Heart right ventricle (tissue), 16 donors: ENCODE measurements around the gene CTXN3. TPM values are rescaled to one million over a fixed set of nuclear protein-coding genes. Genes with fewer than 3 reads are reported as not detected.

ENCODE experiments used
- ATAC-seq, 8 donors: fragments of 200-7000 bp; cut with Tn5 transposase; one replicate each; pipeline ENCODE4 v1.9.1; 2020; ENCODE audit warnings: mild to moderate bottlenecking in 8 of 8, moderate library complexity in 8 of 8, moderate number of reproducible peaks in 1 of 8
- DNase-seq, 2 donors: peaks; one replicate each; pipeline ENCODE4 v3.0.0-alpha.2; 2020
- H3K27ac ChIP-seq, 10 donors: fragments of 200-600 bp; sonication (generic) in 2 of 10; one replicate each; pipeline versions ENCODE4 v1.5.0 to v1.8.0; 2020 to 2022; ENCODE audit warnings: mild to moderate bottlenecking in 3 of 10
- H3K27me3 ChIP-seq, 7 donors: fragments of 200-600 bp; one replicate each; pipeline ENCODE4 v1.8.0; 2021 to 2022; ENCODE audit warnings: mild to moderate bottlenecking in 2 of 7
- H3K36me3 ChIP-seq, 9 donors: fragments of 200-600 bp; sonication (generic) in 1 of 9; one replicate each; pipeline versions ENCODE4 v1.5.0 to v1.8.0; 2020 to 2022; ENCODE audit warnings: mild to moderate bottlenecking in 2 of 9
- H3K4me1 ChIP-seq, 9 donors: fragments of 200-600 bp; sonication (generic) in 1 of 9; one replicate each; pipeline versions ENCODE4 v1.5.0 to v1.8.0; 2020 to 2022; ENCODE audit warnings: mild to moderate bottlenecking in 4 of 9
- H3K4me3 ChIP-seq, 10 donors: fragments of 200-600 bp; sonication (generic) in 2 of 10; one replicate each; pipeline versions ENCODE4 v1.5.0 to v1.8.0; 2020 to 2022; ENCODE audit warnings: mild to moderate bottlenecking in 7 of 10, moderate library complexity in 2 of 10
- H3K9me3 ChIP-seq, 11 donors: fragments of 200-600 bp in 10 of 11; sonication (generic) in 2 of 11; one replicate each; pipeline versions ENCODE4 v1.5.0 to v1.8.0; 2013 to 2022; ENCODE audit warnings: mild to moderate bottlenecking in 2 of 11, control low read depth in 1 of 11, moderate library complexity in 1 of 11
- WGBS, 2 donors: extraction: QIAGEN DNeasy Blood & Tissue Kit; methylation state at CpG; one replicate each; pipeline ENCODE4 v1.1.7; 2013; ENCODE audit warnings: inconsistent platforms in 1 of 2; 5-methylcytosine and 5-hydroxymethylcytosine counted together
- intact Hi-C, 10 donors: fragments of 100-400 bp; cut with DNase I; formaldehyde crosslinking; loops; one replicate each; pipeline versions ENCODE4 v1.11.1 to v1.14.2; 2022
- polyA plus RNA-seq, 2 donors: library from polyadenylated mRNA; stranded (reverse); fragments of 200-250 nt; gene quantifications; one replicate each; pipeline ENCODE4 v1.2.3, GENCODE V29; 2013
- total RNA-seq, 10 donors: library from RNA; stranded (reverse); fragmentation: NEBNext Ultra II Directional in 3 of 10; extraction: Animal tissue kit (Norgen Biotek cat#: 25700) in 3 of 10; gene quantifications; one replicate each; pipeline versions ENCODE4 v1.2.1 to v1.2.4, GENCODE V29; 2021 to 2023
- TF ChIP-seq, protein P1 (sequence below), 9 donors: fragments of 200-600 bp; sonication (generic) in 2 of 9; IDR thresholded peaks; one replicate each; pipeline versions ENCODE4 v1.5.0 to v1.8.0; 2021 to 2022; ENCODE audit warnings: antibody characterized with exemption in 9 of 9, mild to moderate bottlenecking in 5 of 9, moderate library complexity in 1 of 9
- donor health status: Arrhythmogenic right ventricular cardiomyopathy.
- donor health status: ischemic (EF 13 %, LVEDD 7.1; RV severe dilation, severe dysfunction).
- donor health status: healthy with polysubstance abuse.
- donor health status: DM: no; HTN: yes; CAD: no.
- donor health status: DM: no; HTN: no; CAD: no.
- donor health status: ischemic (EF 25% LVEDD 6.9; RV normal size, moderate dysfunction).
- donor health status: ischemic (EF 25% LVEDD 5.7; RV mildly dilated, moderate dysfunction).
- donor health status: healthy.
- donor health status: DM: yes; HTN: yes; CAD: no.
- donor health status: Ischemic cardiomyopathy.
- donor health status: ischemic (EF 35%, LVEDD 5.7; RV mildly dilated, moderate dysfunction).
- donor health status: nonischemic (EF 11% LVEDD 7.7; RV severe dilation, severe dysfunction).
- donor health status: DM: yes; HTN: yes; CAD: no.
- donor health status: PGD.
- donor health status: ischemic (EF 29% LVEDD 5.4; RV normal size, mild dysfunction).
- donor health status: nonischemic (EF 23%, LVEDD 6.1; RV moderate dilation, normal function).

The CTXN3 gene
- total and polyA plus RNA-seq, 12 donors = not detected

DNA sequence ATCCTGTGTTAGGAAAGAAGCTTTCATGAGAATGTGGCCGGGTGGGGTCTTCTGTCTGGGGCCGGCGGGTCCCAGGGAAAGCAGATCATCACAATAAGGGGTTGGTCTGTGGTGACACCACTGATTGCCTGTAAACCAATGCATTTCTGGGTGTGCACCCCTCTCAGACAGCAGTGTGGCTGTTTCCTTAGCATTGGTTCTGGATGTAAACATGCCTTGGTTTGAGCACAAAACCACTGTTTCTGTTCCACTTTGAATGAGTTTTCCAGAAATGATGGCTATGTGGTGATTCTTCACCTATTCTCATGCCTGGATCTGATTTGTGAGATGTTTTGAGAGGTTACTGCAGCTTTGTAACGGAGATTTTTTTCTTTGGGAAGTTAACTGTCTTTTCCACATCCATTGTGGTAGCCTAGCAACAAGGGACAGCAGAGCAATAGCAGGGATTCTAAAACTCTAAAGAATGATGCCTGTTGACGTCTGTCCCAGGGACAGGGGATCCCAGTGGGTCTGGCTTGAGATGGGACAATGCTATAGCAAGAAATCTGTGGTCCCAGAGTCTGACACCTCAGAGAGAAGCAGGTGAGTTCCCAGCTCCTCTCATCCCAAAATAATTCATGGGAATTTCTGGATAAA is 54.2 kb downstream of the CTXN3 start, which contains the start of gene CCDC192:
Gene CCDC192, plus strand, starts transcription at position 466 of the 636 bp plus-strand sequence. Its CDS starts 55 bp downstream, at position 521.
- TF ChIP-seq, protein P1, sequence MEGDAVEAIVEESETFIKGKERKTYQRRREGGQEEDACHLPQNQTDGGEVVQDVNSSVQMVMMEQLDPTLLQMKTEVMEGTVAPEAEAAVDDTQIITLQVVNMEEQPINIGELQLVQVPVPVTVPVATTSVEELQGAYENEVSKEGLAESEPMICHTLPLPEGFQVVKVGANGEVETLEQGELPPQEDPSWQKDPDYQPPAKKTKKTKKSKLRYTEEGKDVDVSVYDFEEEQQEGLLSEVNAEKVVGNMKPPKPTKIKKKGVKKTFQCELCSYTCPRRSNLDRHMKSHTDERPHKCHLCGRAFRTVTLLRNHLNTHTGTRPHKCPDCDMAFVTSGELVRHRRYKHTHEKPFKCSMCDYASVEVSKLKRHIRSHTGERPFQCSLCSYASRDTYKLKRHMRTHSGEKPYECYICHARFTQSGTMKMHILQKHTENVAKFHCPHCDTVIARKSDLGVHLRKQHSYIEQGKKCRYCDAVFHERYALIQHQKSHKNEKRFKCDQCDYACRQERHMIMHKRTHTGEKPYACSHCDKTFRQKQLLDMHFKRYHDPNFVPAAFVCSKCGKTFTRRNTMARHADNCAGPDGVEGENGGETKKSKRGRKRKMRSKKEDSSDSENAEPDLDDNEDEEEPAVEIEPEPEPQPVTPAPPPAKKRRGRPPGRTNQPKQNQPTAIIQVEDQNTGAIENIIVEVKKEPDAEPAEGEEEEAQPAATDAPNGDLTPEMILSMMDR (IDR thresholded peaks at IDR 0.05) = no peak
- H3K4me3 ChIP-seq = peak within 1 kb of the TSS in 5 of 10 donors; percentile 2 to 39 (median 30)
- ATAC-seq = peak in 5 of 8 donors; percentile 29 to 65 (median 43)
- H3K27me3 ChIP-seq = no peaks in the 10 kb centered on the region
- H3K9me3 ChIP-seq = no peaks in the 10 kb centered on the region
- intact Hi-C loops = loop anchor here in 2 of 10 donors (5.0 to 10.0 kb wide), 2 partner anchors 41 to 128 kb away; no protein-coding TSS in a partner anchor
- no peak for DNase-seq
- peaks cover 0 to 63% (median 29%) of the 10 kb centered on the region in 9 donors for H3K4me1 ChIP-seq
- no peaks in the 10 kb centered on the region for H3K36me3 ChIP-seq
- 78% methylated on average over 5 of the region's 5 CpGs for WGBS, 2 donors
- peak within 1 kb of the TSS in 4 of 10 donors; percentile 25 to 49 (median 36) for H3K27ac ChIP-seq

DNA sequence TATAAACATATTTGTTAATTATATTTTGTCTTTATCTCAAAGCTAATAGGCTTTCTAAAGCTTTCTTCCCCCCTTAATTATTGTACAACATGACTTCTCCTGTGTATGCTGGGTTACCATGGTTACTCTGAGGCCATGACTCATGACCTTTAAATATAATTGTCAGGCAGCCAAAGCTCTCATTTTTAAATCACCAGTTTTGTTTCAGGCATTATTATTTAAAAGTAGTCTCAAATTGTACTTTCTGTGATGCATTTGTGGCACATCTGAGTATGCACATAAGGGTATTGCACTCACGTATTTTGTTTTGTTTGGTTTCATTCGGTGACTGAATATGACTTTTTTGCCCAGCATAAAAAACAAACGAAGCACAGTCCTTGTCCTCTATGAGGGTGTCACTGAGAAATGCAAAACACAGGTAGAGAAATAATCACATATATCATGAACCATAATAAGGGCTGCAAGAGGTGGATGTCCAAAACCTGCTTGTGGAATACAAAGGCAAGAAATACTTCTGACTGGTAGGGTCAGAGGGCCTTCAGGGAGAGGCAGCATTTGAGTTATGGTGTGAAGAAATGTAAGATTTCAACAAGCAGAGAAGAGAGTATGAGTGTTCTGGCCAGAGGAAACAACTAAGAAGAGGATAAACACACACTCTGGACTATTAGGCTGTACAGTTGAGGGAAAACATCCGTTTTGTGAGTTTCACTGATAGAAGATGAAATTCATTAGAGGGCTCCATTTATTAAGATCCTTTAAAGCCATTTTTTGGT is 56.4 kb downstream of the CTXN3 start:
- Histone ChIP-seq H3K27me3 (no peaks in the 10 kb centered on the region), H3K4me1 (peaks cover 0 to 54% (median 26%) of the 10 kb centered on the region in 9 donors), H3K4me3 (no peak overlapping the region), H3K27ac (peak overlapping the region in 5 of 10 donors; percentile 3 to 34 (median 18)), H3K36me3 (no peaks in the 10 kb centered on the region), H3K9me3 (no peaks in the 10 kb centered on the region)
- WGBS, 2 donors = 43 to 61% methylated on average over 4 of the region's 4 CpGs
- ATAC-seq = peak in 6 of 8 donors; percentile 46 to 71 (median 58)
- intact Hi-C loops = loop anchor here in 1 of 10 donors (10.0 kb wide), 1 partner anchor 131 kb away; no protein-coding TSS in a partner anchor
- TF ChIP-seq, protein P1 (IDR thresholded peaks at IDR 0.05) = no peak
- DNase-seq = peak in 1 of 2 donors; percentile 23

DNA sequence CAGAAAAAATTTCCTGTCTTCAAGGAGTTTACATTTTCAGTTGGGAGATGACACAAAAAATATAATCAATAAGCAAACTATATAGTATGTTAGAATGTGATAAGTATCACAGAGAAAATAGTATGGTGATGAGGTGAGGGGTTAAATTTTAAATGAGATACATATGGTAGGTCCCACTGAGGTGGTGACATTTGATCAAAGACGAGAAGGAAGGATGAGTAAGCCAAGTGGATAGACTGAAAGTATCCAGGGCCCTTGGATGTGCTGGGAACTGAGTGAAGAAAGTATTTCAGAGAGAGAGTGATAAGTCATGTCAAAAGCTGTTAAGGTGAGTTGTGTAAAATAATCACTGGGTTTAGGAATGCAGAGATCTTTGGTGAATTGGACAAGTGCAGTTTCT is 57.8 kb downstream of the CTXN3 start:
- H3K36me3 ChIP-seq = no peaks in the 10 kb centered on the region
- ATAC-seq (peak in 1 of 8 donors; percentile 38), DNase-seq (no peak)
- TF ChIP-seq, protein P1 (IDR thresholded peaks at IDR 0.05) = no peak
- no peak overlapping the region for H3K4me3 ChIP-seq
- intact Hi-C loops = loop anchor here in 1 of 10 donors (10.0 kb wide), 1 partner anchor 132 kb away; no protein-coding TSS in a partner anchor
- H3K9me3 ChIP-seq = no peaks in the 10 kb centered on the region
- H3K4me1 ChIP-seq = peaks cover 0 to 50% (median 26%) of the 10 kb centered on the region in 9 donors
- WGBS, 2 donors = 45 to 48% methylated on average over 1 of the region's 1 CpG
- no peaks in the 10 kb centered on the region for H3K27me3 ChIP-seq
- H3K27ac ChIP-seq = peak overlapping the region in 5 of 10 donors; percentile 11 to 51 (median 39)

DNA sequence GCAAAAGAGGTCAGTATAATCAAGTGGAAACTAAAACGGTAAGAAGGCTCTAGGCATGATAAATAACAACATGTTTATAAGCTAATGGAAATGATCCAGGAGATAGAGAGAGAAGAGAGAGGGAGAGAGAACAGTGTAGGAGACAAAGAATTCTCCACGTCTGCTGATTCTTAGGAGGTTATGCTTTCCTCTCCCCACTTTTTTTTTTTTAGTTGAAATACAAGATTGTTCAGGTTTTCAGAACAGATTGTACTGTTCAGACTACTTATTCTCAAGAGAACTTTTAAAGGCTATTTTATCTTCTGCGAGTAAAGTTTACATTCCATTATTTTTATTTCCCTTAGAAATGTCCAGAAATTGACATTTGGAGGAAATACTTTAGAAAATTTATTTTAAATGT is 58.3 kb downstream of the CTXN3 start:
- Histone ChIP-seq H3K36me3 (no peaks in the 10 kb centered on the region), H3K4me1 (peaks cover 0 to 45% (median 26%) of the 10 kb centered on the region in 9 donors), H3K27ac (peak overlapping the region in 5 of 10 donors; percentile 11 to 51 (median 39)), H3K27me3 (no peaks in the 10 kb centered on the region), H3K4me3 (no peak overlapping the region), H3K9me3 (no peaks in the 10 kb centered on the region)
- TF ChIP-seq, protein P1 (IDR thresholded peaks at IDR 0.05) = no peak
- DNase-seq = no peak
- WGBS, 2 donors = 33 to 48% methylated on average over 3 of the region's 3 CpGs
- intact Hi-C loops = loop anchor here in 1 of 10 donors (10.0 kb wide), 1 partner anchor 132 kb away; no protein-coding TSS in a partner anchor
- ATAC-seq = peak in 2 of 8 donors; percentile 38 to 61
